Erythroblast (primary cell): ENCODE measurements around the gene C2orf42.

Experiments used
- GATA1 ChIP-seq: IDR thresholded peaks from 2 replicates; pipeline ENCODE4 v1.6.1; 2011; ENCODE audit warnings: low read depth, mild to moderate bottlenecking, control low read depth, low read length, moderate library complexity
- POLR2A ChIP-seq: IDR thresholded peaks from 2 replicates; pipeline ENCODE4 v1.6.1; 2011; ENCODE audit warnings: mild to moderate bottlenecking, low read length

DNA sequence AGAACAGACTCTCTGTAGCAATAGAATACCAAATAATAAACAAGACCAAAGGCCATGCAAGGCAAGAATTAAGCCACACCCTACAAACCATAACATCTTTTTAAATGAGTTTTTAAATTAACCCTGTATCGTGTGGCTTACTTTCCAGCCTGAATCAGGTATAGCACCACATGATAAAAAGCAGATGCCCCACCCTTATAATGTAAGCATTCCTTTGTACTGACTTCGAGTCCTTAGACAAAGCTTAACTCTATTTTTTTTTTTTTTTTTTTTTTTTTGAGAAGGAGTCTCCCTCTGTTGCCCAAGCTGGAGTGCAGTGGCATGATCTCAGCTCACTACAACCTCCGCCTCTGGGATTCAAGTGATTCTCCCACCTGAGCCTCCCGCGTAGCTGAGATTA, 1.7 kb upstream of the C2orf42 start:
- TF ChIP-seq POLR2A (no peak), GATA1 (no peak)
